Neural progenitor cell (in vitro differentiated cells): ENCODE results near the gene TNIP2.

Experiments used
- CTCF ChIP-seq: fragments of 200-600 bp; sonication (generic); IDR thresholded peaks from 2 replicates; pipeline ENCODE4 v1.5.1; 2017; ENCODE audit warnings: antibody characterized with exemption, mild to moderate bottlenecking
- EZH2 ChIP-seq: fragments of 200-600 bp; sonication (generic); IDR thresholded peaks from 2 replicates; pipeline ENCODE4 v1.6.1; 2017; ENCODE audit warnings: antibody characterized with exemption, mild to moderate bottlenecking, moderate library complexity

- TF ChIP-seq CTCF, result no peak
- no peak for TF ChIP-seq EZH2
These were observed 11.6 kb upstream of the TNIP2 start for GRCh38 chr4:2767705-2768074.
